ENCODE measurements around the gene TTC33. TPM values are rescaled to one million over a fixed set of nuclear protein-coding genes. Genes with fewer than 3 reads are reported as not detected.
"Not testable (repeated sequence)": the region's sequence is repeated elsewhere in the genome, so short reads cannot be mapped to it uniquely, and the experiment has no call there.

TTC33 gene
- total and polyA plus RNA-seq, 10 donors, result 4.3 to 17.9 (median 13.7) TPM

- Histone ChIP-seq H3K27ac (no peak overlapping the region), H3K4me3 (no peak overlapping the region), H3K4me1 (no peaks in the 10 kb centered on the region), H3K27me3 (replicated peaks in 1 of 7) (no peaks in the 10 kb centered on the region), H3K36me3 (peaks cover 0 to 48% (median 9%) of the 10 kb centered on the region in 6 donors), H3K9me3 (peaks cover 0 to 22% (median 15%) of the 10 kb centered on the region in 8 donors)
- intact Hi-C loops (cut with DNase I; ENCODE audit: low total_unique reads), result no loop called here
- DNase-seq, result no peak
- TF ChIP-seq POLR2AphosphoS5 (IDR thresholded peaks at IDR 0.05), result no peak
- TF ChIP-seq, protein P1, sequence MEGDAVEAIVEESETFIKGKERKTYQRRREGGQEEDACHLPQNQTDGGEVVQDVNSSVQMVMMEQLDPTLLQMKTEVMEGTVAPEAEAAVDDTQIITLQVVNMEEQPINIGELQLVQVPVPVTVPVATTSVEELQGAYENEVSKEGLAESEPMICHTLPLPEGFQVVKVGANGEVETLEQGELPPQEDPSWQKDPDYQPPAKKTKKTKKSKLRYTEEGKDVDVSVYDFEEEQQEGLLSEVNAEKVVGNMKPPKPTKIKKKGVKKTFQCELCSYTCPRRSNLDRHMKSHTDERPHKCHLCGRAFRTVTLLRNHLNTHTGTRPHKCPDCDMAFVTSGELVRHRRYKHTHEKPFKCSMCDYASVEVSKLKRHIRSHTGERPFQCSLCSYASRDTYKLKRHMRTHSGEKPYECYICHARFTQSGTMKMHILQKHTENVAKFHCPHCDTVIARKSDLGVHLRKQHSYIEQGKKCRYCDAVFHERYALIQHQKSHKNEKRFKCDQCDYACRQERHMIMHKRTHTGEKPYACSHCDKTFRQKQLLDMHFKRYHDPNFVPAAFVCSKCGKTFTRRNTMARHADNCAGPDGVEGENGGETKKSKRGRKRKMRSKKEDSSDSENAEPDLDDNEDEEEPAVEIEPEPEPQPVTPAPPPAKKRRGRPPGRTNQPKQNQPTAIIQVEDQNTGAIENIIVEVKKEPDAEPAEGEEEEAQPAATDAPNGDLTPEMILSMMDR (IDR thresholded peaks at IDR 0.05 in 8 of 11, conservative IDR thresholded peaks at IDR 0.05 in 3 of 11), result no peak
- no peak for TF ChIP-seq POLR2A (IDR thresholded peaks at IDR 0.05)
Measured at GRCh38 chr5:40714001-40714400, 41.8 kb downstream of the TTC33 start.

GRCh38 chr5:40710575-40710974 lies 45.2 kb downstream of the TTC33 start:
- intact Hi-C loops (cut with DNase I; ENCODE audit: low total_unique reads); H3K4me1 ChIP-seq; H3K27me3 ChIP-seq (replicated peaks in 1 of 7); H3K4me3 ChIP-seq; DNase-seq; H3K27ac ChIP-seq: not testable (repeated sequence)
- Histone ChIP-seq H3K9me3 (peaks cover 0 to 27% (median 24%) of the 10 kb centered on the region in 8 donors), H3K36me3 (peaks cover 0 to 23% (median 4%) of the 10 kb centered on the region in 6 donors)

GRCh38 chr5:40705484-40705883 lies 50.3 kb downstream of the TTC33 start:
- DNase-seq; H3K4me1 ChIP-seq; H3K27ac ChIP-seq; H3K27me3 ChIP-seq (replicated peaks in 1 of 7); H3K4me3 ChIP-seq; intact Hi-C loops (cut with DNase I; ENCODE audit: low total_unique reads): not testable (repeated sequence)
- Histone ChIP-seq H3K9me3 (peaks cover 0 to 66% (median 49%) of the 10 kb centered on the region in 8 donors), H3K36me3 (peaks cover 0 to 22% (median under 1%) of the 10 kb centered on the region in 6 donors)
- 88 to 100% (median 95%) methylated on average over 1 of the region's 1 CpG for WGBS, 5 donors

- H3K4me3 ChIP-seq; intact Hi-C loops (cut with DNase I; ENCODE audit: low total_unique reads); H3K4me1 ChIP-seq; DNase-seq; H3K27ac ChIP-seq; H3K27me3 ChIP-seq (replicated peaks in 1 of 7): not testable (repeated sequence)
- Histone ChIP-seq H3K9me3 (peaks cover 0 to 63% (median 41%) of the 10 kb centered on the region in 8 donors), H3K36me3 (peaks cover 0 to 43% (median 5%) of the 10 kb centered on the region in 6 donors)
Measured at GRCh38 chr5:40702027-40702426, 53.7 kb downstream of the TTC33 start.

DNA sequence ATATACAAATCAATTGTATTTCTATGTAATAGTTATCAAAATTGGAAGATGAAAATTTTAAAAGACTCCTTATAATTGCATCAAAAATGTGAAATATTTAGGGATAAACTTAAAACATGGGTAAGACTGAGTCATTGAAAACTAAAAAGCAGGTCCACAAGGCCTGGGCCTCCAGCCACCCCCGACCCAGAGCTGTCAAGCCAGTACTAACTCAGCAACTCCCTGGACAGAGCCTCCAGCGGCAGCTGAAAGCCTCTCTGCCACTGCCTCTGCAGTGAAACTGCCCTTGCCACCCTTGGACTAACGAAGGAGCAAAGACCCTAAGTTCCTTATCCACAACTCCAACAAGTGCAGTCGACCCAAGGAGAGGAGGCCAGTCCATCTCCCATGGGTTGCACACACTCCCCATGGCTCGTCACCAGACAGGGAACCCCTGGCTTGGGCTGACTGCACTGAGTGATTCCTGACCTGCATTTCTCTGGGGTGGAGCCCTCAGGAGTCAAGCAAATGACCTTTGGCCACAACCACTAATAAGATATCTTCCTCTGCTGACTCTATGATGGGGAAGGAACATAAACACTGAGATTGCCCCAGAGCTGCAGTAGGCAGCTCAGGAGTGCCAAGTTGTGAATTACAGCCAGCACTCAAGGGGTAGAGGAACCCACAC lies 55.5 kb downstream of the TTC33 start:
- Histone ChIP-seq H3K4me1 (no peaks in the 10 kb centered on the region), H3K9me3 (peaks cover 0 to 49% (median 32%) of the 10 kb centered on the region in 8 donors), H3K27ac (no peak overlapping the region), H3K36me3 (peaks cover 0 to 52% (median 5%) of the 10 kb centered on the region in 6 donors), H3K4me3 (no peak overlapping the region), H3K27me3 (replicated peaks in 1 of 7) (no peaks in the 10 kb centered on the region)
- 85 to 95% (median 94%) methylated on average over 4 to 5 of the region's 5 CpGs for WGBS, 5 donors
- DNase-seq, result no peak
- intact Hi-C loops (cut with DNase I; ENCODE audit: low total_unique reads), result no loop called here
- TF ChIP-seq, protein P1 (IDR thresholded peaks at IDR 0.05 in 8 of 11, conservative IDR thresholded peaks at IDR 0.05 in 3 of 11), result no peak
- TF ChIP-seq POLR2A (IDR thresholded peaks at IDR 0.05) (no peak), POLR2AphosphoS5 (IDR thresholded peaks at IDR 0.05) (no peak)

DNA sequence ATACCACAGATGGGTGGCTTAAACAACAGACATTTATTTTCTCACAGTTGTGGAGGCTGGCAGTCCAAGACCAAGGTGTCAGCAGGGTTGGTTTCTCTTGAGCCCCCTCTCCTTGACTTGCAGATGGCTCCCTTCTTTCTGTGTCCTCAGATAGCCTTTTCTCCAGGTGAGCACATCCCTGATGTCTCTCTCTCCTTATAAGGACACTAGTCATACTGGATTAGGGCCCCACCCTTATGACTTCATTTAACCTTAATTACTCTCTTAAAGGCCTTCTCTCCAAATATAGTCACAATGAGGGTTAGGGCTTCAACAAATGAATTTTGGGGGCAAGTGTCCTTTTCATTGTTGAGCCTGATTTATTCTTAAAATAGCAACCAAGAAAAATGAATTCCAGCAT lies 61.3 kb downstream of the TTC33 start:
- intact Hi-C loops (cut with DNase I; ENCODE audit: low total_unique reads), result no loop called here
- TF ChIP-seq POLR2A (IDR thresholded peaks at IDR 0.05), result no peak
- no peak for TF ChIP-seq POLR2AphosphoS5 (IDR thresholded peaks at IDR 0.05)
- TF ChIP-seq, protein P1 (IDR thresholded peaks at IDR 0.05 in 8 of 11, conservative IDR thresholded peaks at IDR 0.05 in 3 of 11), result no peak
- Histone ChIP-seq H3K27ac (no peak overlapping the region), H3K4me3 (no peak overlapping the region), H3K4me1 (peaks cover 3 to 38% (median 15%) of the 10 kb centered on the region in 6 donors), H3K36me3 (peaks cover 0 to 88% (median 26%) of the 10 kb centered on the region in 6 donors), H3K27me3 (replicated peaks in 1 of 7) (no peaks in the 10 kb centered on the region), H3K9me3 (no peaks in the 10 kb centered on the region)
- no peak for DNase-seq

Measured in spleen (tissue), 11 donors.